Measurements from ENCODE around the gene SLC16A11. TPM values are rescaled to one million over a fixed set of nuclear protein-coding genes. Genes with fewer than 3 reads are reported as not detected.

Gene SLC16A11
- total RNA-seq, 1 experiment from 2014 or later, result 0.48 TPM

DNA sequence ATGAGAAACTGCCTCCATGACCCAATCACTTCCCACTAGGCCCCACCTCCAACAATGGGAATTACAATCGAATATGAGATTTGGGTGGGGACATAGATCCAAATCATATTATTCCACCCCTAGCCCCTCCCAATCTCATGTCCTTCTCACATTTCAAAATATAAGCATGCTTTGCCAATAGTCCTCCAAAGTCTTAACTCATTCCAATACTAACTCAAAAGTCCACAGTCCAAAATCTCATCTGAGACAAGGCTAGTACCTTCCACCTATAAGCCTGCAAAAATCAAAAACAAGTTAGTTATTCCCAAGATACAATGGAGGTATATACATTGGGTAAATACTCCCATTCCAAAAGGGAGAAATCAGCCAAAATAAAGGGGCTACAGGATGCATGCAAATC is 23.3 kb upstream of the SLC16A11 start:
- DNase-seq (ENCODE audit: low spot score) (no peak), ATAC-seq (no peak)
- Mint-ChIP-seq H3K9me3 (peaks cover 35% of the 10 kb centered on the region), H3K27ac (no peak overlapping the region), H3K4me1 (no peaks in the 10 kb centered on the region; the same call in 1 of the 2 replicates), H3K36me3 (peaks cover 21% of the 10 kb centered on the region), H3K27me3 (ENCODE audit: low read depth) (peaks cover 41% of the 10 kb centered on the region), H3K4me3 (no peak overlapping the region)
- TF ChIP-seq, protein P1, sequence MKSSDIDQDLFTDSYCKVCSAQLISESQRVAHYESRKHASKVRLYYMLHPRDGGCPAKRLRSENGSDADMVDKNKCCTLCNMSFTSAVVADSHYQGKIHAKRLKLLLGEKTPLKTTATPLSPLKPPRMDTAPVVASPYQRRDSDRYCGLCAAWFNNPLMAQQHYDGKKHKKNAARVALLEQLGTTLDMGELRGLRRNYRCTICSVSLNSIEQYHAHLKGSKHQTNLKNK (CRISPR knock-in tag; IDR thresholded peaks at IDR 0.05), result no peak
- TF ChIP-seq FOXP1 (CRISPR knock-in tag; IDR thresholded peaks at IDR 0.05; ENCODE audit: borderline replicate concordance), result no peak
- no peak for TF ChIP-seq ZNF671 (CRISPR knock-in tag; IDR thresholded peaks at IDR 0.05)
- TF ChIP-seq CREB1 (CRISPR knock-in tag; IDR thresholded peaks at IDR 0.05), result no peak
- TF ChIP-seq, protein P2, sequence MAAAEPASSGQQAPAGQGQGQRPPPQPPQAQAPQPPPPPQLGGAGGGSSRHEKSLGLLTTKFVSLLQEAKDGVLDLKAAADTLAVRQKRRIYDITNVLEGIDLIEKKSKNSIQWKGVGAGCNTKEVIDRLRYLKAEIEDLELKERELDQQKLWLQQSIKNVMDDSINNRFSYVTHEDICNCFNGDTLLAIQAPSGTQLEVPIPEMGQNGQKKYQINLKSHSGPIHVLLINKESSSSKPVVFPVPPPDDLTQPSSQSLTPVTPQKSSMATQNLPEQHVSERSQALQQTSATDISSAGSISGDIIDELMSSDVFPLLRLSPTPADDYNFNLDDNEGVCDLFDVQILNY (CRISPR knock-in tag; IDR thresholded peaks at IDR 0.05), result no peak
- TF ChIP-seq, protein P3, sequence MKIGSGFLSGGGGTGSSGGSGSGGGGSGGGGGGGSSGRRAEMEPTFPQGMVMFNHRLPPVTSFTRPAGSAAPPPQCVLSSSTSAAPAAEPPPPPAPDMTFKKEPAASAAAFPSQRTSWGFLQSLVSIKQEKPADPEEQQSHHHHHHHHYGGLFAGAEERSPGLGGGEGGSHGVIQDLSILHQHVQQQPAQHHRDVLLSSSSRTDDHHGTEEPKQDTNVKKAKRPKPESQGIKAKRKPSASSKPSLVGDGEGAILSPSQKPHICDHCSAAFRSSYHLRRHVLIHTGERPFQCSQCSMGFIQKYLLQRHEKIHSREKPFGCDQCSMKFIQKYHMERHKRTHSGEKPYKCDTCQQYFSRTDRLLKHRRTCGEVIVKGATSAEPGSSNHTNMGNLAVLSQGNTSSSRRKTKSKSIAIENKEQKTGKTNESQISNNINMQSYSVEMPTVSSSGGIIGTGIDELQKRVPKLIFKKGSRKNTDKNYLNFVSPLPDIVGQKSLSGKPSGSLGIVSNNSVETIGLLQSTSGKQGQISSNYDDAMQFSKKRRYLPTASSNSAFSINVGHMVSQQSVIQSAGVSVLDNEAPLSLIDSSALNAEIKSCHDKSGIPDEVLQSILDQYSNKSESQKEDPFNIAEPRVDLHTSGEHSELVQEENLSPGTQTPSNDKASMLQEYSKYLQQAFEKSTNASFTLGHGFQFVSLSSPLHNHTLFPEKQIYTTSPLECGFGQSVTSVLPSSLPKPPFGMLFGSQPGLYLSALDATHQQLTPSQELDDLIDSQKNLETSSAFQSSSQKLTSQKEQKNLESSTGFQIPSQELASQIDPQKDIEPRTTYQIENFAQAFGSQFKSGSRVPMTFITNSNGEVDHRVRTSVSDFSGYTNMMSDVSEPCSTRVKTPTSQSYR (CRISPR knock-in tag; IDR thresholded peaks at IDR 0.05), result no peak
- TF ChIP-seq, protein P4, sequence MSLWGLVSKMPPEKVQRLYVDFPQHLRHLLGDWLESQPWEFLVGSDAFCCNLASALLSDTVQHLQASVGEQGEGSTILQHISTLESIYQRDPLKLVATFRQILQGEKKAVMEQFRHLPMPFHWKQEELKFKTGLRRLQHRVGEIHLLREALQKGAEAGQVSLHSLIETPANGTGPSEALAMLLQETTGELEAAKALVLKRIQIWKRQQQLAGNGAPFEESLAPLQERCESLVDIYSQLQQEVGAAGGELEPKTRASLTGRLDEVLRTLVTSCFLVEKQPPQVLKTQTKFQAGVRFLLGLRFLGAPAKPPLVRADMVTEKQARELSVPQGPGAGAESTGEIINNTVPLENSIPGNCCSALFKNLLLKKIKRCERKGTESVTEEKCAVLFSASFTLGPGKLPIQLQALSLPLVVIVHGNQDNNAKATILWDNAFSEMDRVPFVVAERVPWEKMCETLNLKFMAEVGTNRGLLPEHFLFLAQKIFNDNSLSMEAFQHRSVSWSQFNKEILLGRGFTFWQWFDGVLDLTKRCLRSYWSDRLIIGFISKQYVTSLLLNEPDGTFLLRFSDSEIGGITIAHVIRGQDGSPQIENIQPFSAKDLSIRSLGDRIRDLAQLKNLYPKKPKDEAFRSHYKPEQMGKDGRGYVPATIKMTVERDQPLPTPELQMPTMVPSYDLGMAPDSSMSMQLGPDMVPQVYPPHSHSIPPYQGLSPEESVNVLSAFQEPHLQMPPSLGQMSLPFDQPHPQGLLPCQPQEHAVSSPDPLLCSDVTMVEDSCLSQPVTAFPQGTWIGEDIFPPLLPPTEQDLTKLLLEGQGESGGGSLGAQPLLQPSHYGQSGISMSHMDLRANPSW (CRISPR knock-in tag; conservative IDR thresholded peaks at IDR 0.05; ENCODE audit: low read depth), result no peak
- TF ChIP-seq, protein P5, sequence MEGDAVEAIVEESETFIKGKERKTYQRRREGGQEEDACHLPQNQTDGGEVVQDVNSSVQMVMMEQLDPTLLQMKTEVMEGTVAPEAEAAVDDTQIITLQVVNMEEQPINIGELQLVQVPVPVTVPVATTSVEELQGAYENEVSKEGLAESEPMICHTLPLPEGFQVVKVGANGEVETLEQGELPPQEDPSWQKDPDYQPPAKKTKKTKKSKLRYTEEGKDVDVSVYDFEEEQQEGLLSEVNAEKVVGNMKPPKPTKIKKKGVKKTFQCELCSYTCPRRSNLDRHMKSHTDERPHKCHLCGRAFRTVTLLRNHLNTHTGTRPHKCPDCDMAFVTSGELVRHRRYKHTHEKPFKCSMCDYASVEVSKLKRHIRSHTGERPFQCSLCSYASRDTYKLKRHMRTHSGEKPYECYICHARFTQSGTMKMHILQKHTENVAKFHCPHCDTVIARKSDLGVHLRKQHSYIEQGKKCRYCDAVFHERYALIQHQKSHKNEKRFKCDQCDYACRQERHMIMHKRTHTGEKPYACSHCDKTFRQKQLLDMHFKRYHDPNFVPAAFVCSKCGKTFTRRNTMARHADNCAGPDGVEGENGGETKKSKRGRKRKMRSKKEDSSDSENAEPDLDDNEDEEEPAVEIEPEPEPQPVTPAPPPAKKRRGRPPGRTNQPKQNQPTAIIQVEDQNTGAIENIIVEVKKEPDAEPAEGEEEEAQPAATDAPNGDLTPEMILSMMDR (IDR thresholded peaks at IDR 0.05), result no peak
- no peak for TF ChIP-seq KAT7 (CRISPR knock-in tag; IDR thresholded peaks at IDR 0.05; ENCODE audit: borderline replicate concordance)
- TF ChIP-seq, protein P6, sequence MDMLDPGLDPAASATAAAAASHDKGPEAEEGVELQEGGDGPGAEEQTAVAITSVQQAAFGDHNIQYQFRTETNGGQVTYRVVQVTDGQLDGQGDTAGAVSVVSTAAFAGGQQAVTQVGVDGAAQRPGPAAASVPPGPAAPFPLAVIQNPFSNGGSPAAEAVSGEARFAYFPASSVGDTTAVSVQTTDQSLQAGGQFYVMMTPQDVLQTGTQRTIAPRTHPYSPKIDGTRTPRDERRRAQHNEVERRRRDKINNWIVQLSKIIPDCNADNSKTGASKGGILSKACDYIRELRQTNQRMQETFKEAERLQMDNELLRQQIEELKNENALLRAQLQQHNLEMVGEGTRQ (CRISPR knock-in tag; IDR thresholded peaks at IDR 0.05), result no peak
- TF ChIP-seq ATF1 (CRISPR knock-in tag; IDR thresholded peaks at IDR 0.05), result no peak
- no peak for TF ChIP-seq ETV6 (CRISPR knock-in tag; IDR thresholded peaks at IDR 0.05)
- no peak for TF ChIP-seq TEAD1 (CRISPR knock-in tag; IDR thresholded peaks at IDR 0.05)
- TF ChIP-seq PRRX2 (CRISPR knock-in tag; IDR thresholded peaks at IDR 0.05), result no peak
- TF ChIP-seq, protein P7, sequence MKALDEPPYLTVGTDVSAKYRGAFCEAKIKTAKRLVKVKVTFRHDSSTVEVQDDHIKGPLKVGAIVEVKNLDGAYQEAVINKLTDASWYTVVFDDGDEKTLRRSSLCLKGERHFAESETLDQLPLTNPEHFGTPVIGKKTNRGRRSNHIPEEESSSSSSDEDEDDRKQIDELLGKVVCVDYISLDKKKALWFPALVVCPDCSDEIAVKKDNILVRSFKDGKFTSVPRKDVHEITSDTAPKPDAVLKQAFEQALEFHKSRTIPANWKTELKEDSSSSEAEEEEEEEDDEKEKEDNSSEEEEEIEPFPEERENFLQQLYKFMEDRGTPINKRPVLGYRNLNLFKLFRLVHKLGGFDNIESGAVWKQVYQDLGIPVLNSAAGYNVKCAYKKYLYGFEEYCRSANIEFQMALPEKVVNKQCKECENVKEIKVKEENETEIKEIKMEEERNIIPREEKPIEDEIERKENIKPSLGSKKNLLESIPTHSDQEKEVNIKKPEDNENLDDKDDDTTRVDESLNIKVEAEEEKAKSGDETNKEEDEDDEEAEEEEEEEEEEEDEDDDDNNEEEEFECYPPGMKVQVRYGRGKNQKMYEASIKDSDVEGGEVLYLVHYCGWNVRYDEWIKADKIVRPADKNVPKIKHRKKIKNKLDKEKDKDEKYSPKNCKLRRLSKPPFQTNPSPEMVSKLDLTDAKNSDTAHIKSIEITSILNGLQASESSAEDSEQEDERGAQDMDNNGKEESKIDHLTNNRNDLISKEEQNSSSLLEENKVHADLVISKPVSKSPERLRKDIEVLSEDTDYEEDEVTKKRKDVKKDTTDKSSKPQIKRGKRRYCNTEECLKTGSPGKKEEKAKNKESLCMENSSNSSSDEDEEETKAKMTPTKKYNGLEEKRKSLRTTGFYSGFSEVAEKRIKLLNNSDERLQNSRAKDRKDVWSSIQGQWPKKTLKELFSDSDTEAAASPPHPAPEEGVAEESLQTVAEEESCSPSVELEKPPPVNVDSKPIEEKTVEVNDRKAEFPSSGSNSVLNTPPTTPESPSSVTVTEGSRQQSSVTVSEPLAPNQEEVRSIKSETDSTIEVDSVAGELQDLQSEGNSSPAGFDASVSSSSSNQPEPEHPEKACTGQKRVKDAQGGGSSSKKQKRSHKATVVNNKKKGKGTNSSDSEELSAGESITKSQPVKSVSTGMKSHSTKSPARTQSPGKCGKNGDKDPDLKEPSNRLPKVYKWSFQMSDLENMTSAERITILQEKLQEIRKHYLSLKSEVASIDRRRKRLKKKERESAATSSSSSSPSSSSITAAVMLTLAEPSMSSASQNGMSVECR (CRISPR knock-in tag; IDR thresholded peaks at IDR 0.05; ENCODE audit: borderline replicate concordance), result no peak
- no peak for TF ChIP-seq NFATC4 (CRISPR knock-in tag; IDR thresholded peaks at IDR 0.05)
- no peak for TF ChIP-seq OVOL2 (CRISPR knock-in tag; IDR thresholded peaks at IDR 0.05; ENCODE audit: borderline replicate concordance)
- TF ChIP-seq, protein P8, sequence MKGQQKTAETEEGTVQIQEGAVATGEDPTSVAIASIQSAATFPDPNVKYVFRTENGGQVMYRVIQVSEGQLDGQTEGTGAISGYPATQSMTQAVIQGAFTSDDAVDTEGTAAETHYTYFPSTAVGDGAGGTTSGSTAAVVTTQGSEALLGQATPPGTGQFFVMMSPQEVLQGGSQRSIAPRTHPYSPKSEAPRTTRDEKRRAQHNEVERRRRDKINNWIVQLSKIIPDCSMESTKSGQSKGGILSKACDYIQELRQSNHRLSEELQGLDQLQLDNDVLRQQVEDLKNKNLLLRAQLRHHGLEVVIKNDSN (CRISPR knock-in tag; IDR thresholded peaks at IDR 0.05), result no peak
- TF ChIP-seq, protein P9, sequence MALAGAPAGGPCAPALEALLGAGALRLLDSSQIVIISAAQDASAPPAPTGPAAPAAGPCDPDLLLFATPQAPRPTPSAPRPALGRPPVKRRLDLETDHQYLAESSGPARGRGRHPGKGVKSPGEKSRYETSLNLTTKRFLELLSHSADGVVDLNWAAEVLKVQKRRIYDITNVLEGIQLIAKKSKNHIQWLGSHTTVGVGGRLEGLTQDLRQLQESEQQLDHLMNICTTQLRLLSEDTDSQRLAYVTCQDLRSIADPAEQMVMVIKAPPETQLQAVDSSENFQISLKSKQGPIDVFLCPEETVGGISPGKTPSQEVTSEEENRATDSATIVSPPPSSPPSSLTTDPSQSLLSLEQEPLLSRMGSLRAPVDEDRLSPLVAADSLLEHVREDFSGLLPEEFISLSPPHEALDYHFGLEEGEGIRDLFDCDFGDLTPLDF (CRISPR knock-in tag; IDR thresholded peaks at IDR 0.05), result no peak
- TF ChIP-seq RELA (CRISPR knock-in tag; IDR thresholded peaks at IDR 0.05; ENCODE audit: borderline replicate concordance), result no peak
- POLR2A ChIA-PET, result no interaction called here
- CTCF ChIA-PET, result no interaction called here
